Suppressor macrophage treated with lipopolysaccharide for 1 hour (primary cell): Measurements from ENCODE around the gene NFIA.
A peak's percentile ranks its signal among the peaks of the same experiment; 100 is the strongest.

ENCODE experiments used
- DNase-seq, 3 donors: peaks; one replicate each; pipeline ENCODE4 v3.0.0-alpha.2; 2020 to 2022

Gene NFIA

DNA sequence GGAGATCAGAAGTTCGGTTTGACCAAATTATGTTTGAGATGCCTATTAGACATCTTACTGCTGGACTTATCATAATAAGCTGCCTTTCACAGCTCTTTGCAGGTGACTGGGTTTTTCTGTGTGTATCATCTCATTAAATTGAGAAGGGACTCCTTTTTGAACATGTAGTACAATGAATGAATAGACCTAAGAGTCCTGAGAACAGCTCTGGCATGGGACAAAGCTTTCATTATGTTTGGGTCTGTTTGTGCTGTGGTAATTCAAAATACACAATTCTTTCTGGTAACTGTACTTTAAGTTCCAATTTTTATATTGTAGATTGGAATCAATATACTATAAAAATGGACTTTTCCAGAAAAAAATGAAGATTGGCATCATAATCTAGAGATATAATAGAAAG lies 330.2 kb downstream of the NFIA start:
- DNase-seq: no peak

DNA sequence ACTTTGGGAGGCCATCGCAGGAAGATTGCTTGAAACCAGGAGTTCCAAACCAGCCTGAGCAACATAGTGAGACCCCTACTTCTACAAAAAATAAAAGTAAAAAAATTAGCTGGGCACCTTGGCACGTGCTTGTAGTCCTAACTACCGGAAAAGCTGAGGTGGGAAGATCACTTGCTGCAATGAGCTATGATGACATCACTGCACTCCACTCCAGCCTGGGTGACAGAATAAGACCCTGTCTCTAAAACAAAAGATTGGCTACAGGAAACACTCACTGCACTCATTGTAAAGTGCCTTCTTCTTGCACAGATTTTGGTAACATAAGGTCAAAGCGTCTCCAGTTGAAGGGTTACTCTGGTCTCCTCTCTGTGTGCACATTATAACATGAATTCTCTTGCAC lies 336.8 kb downstream of the NFIA start:
- DNase-seq: no peak

DNA sequence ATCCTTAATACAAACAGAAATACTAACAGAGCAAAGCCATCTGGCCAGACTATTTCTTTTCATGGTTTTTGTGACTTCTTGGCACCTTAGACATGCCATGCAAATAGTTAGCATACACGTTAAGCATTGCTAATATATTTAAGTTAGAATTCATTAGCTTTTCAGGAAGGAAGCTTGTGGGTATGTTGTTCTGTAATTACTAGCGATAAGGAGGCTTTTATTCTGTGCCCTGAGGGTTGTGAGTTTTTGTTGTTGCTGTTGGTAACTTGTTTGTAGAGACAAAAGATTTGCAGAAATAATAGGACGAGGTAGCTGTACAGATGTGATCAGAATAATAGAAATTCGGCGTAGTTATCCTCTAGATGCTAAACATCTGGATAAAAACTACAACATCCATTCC lies 337.3 kb downstream of the NFIA start:
- DNase-seq: no peak

DNA sequence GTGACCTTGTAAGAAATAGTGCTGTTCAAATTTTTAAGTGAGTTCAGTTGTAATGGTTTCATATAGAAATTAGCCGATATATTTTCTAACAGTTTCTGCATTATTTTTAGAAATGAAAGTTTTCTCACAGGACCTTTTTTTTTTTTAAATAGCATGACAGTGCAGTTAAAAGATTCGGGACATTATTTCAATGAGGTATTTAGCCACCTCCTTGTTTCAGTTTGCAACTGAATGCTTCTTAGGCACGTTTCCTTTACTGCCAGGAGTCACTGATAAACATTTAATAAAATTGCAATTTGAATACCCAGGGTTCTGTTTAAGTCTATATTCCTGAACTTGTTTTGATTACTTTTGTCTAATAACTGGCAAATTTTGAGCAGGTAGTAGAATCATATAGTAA lies 337.9 kb downstream of the NFIA start:
- no peak for DNase-seq

DNA sequence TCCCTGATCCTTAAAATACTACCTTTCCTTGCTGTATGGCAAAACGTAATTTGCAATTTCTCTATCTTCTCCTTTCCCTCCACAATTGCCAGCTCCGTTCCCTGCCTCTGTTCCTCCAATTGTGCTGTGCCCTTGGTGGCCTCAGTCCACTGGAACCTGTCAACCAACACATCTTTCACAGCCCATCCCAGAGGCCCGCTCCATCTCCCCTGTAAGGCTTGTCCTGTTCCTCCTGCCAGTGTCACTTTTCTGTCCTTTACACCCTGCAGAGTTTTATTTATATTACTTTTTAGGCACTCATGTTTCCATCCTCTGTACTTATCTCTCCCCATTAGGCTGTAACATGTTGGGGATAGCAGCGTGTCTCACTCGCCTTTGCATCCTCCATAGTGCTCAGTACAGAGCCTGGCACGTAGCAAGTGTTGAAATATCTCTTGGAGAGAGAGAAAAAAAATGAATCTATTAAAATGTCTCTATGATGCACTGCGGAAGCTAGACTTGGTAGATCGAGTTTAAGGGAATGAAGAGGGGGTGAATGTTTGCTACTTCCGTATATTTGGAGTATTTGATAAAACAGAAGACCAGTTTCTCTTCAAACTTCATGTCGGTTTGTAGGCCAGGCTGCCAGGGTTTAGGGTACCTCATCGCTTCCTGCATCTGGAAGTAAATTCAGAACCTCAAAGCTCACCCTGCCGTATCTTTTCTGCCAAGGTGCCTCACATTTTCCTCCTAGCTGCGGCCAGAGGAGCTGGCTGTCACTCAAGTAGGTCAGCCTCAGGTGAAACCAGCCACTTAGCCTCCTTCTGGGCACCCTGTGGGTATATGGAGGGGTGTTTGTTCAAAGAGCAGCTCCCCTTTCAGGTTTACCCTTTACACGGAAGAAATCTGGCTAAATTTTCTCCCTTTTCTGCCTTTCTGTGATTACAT lies 338.8 kb downstream of the NFIA start:
- no peak for DNase-seq

DNA sequence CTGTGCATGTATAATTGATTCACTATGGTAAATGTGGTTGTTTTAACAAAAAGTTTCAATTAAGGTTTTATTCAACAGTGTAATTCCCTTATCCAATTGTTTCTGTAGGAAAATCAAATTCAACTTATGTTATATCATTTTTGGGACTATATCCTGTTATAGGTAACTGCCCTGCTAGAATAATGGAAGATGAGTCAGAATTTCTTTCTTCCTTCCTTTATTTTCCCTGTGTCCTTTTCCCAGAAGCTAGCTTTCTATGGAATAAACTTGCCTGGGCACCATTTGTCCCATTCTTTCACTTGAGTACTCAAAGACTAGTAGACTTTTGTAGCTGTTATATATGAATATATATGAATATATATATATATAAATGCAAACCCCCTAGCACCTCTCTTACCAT lies 341.3 kb downstream of the NFIA start:
- DNase-seq: no peak

DNA sequence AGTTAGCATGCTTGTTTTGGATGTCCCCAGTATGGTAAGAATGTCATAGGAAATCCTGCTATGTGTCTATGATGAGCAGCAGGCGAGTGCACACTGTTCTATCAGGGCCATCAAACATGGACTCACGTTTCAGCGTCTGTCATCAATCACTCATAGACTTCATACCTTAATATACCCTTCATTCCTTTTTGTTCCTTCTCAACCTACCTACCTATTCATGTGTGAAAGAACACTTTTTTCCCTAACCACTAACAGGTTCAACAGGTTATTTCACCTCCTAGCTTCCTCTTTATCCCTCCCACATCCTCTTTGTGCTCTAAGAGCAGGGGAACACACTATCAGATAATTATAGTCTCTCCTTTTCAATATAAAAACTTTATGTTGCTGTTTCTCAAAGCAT lies 342.0 kb downstream of the NFIA start:
- DNase-seq: no peak

DNA sequence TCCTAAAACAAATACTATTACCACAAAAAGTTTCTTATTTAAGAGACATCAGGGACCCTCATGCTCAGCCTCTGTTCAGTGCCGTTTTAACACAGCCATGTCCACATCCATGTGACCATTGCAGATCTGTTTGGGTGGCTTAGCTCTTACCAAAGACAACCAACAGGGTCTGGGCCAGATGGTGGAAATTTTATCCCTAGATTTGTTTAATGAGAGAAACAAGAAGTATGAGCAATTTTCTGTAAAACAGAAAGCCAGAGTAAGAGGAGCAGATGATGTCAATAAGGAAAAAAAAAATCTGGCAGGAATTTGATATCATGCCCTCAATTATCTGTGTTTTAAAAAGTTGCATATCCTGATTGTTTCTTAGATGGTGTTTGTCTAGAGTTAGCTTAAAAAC lies 342.7 kb downstream of the NFIA start:
- DNase-seq: no peak

DNA sequence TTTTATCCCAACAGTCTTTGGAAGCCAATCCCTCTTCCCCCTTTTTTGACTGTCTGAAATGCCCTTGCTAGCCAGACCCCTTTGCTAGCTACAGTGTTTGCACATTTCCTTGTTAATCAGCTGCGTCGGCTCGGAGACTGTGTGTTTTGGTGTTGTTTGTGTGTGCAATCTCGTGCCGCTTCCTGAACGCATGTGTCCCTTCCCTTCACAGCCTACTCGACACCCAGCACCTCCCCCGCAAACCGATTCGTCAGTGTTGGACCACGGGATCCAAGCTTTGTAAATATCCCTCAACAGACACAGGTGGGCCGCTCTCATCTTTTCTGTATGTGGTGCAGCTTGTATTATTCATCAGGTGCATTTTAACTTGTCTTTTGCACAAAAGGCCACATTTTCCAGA lies 343.9 kb downstream of the NFIA start:
- no peak for DNase-seq

DNA sequence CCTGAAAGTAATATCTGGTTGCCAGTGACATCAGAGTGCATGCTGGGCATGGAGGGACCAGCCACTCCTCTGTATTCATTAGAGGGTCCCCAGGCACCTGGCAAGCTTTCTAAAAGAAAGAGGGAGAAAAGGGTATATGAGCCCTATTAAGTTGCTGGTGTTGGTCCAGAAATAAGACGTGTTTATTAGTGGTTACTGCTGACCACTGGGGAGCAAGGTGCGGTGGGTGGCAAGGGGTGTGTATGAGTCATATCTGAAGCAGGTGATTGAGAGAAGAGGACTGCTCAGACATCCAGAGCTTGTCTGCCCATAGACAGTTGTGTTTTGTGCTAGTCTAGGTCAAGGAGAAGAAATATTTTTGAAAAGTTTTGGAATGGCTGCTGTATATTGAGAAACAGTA lies 344.5 kb downstream of the NFIA start:
- no peak for DNase-seq

DNA sequence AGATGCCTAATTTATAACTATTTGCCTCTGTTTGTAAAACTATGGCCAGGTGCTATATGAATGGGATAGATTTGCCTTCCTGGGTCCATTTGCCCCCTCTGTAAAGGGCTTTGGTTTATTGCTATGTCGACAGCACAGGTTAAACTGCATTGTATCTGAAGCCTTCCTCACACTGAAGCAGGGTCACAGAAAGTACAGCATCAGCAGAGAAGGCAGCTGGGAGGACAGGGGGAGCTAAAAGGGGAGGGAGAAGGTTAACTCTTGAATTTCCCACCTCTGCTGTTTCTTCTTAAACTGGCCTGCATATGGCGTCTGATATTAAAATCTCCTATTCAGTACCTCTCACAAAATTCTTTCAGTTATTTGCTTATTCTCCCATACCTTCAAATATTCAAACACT lies 345.1 kb downstream of the NFIA start:
- DNase-seq: no peak

DNA sequence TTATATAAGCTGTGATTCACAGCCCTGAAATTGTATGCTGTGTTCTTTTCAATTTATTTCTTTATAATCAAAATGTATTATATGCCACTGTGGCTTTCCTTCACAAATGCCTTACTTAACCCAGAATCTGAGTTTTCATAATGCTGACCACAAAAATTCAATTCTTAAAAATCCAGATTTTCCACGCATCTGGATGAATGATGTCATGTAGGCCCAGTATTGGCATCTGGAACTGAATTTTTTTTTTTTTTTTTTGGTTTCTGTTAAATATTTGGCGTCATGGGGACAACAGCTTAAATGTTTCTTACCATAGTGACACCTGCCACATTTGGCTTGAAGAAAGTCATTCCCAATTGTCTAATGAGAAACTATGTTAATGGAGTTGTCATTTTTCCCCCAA lies 345.8 kb downstream of the NFIA start:
- DNase-seq: no peak

DNA sequence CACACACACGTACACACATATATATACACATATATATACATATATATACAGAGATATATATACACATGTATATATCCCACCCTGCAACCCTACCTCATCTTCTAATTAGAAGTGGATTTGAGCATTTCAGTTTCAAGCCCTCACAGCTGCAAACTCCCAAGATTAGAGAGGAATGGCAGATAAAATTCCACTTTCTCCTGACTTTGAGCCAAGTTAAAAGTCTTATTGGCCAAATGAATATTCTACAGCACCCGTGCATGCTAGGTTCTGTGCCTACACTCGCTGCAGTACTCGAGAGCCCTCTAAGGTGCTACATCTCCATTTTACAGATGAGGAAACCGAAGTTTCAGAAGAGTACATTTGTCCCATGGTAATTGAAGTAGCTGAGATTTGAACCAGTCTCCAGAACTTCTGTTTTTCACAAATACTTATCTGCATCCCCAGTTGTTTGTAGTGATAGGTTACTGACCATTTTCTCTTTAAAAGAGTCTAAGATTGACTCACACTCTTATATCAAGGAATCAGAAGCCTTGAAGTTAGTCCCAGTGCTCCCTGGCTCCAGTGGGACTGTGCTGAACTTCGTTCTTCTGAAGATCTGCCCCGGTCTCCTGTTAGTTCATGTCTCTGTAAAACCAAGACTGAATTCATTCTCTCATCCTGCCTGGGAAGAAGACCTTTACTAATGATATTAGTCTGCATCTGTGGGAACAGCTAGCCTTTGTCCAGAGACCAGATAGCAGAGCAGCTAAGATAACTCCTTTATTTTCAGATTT lies 350.4 kb downstream of the NFIA start:
- DNase-seq: no peak

DNA sequence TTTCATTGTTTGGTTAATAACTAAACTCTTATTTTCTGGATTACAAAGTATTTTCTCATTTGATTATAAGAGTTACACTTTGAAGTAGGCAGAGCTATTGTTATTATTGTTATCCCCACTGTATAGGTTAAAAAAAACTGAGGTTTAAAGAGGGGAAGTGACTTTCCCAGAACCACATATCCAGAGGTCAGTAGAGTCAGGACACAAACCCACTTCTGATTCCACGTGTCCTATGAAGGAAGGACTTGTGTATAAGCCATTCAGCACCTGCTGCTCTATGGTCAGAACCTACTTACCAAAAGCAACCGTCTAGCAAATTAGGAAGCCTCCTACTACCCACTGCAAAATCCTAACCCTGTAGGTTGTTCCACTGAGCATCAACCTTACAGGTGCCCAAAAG lies 351.3 kb downstream of the NFIA start:
- no peak for DNase-seq

DNA sequence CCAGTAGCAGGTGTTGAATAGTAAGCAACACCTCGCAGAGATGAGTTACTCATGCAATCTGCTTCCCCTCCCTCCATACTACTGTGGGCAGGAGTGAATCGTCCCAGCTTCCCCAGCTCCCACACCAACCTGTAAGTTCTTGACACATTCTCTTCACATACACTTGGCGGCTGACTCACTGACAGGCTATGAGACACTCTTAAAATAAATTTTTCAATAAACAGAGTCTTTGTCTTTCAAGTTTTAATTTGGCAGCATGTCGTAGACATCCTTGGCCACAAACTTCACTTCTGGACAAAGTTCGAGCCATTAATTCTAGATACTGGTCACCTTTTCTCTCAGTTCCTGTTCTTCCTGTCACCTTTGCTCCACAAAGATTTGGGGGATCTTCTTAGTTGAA lies 351.9 kb downstream of the NFIA start:
- peak in 1 of 3 donors; percentile 4 for DNase-seq

DNA sequence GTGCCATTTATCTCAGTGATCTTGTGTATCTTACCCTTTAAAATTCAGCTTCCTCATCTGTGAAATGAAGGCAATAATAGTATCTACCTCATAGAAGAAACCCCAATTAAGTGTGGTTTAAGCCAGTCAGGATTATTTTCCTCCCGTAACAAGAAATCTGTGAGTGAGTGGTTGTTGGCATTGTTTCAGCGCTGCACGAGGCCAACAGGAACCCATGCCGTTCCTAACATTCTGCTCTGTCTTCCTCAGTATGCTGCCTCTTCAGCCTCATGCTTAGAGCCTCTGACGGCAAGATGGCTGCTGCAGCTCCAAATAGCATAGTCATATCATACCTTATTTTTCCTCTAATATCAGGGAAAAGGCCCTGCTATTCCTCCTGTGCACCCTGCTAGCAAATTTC lies 352.9 kb downstream of the NFIA start:
- no peak for DNase-seq

DNA sequence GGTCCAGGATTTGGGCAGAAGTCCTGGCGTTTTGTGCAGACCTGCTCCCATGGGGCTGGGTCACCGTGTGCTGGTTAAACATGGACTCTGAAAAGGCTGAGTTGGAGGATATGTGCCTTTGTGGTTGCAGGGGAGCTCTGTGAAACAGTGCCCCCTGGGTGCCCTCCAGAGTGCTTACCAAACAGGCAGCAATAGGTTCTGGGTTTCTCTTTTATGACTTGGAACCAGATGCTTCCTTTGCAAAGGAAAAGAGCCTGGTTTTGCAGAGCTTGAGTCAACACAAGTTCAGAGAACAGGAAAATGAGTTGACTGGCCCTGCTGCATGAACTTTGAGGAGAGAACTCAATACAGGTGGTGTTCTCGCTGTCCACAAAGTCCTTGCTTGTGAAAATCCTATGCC lies 353.7 kb downstream of the NFIA start:
- DNase-seq: no peak

DNA sequence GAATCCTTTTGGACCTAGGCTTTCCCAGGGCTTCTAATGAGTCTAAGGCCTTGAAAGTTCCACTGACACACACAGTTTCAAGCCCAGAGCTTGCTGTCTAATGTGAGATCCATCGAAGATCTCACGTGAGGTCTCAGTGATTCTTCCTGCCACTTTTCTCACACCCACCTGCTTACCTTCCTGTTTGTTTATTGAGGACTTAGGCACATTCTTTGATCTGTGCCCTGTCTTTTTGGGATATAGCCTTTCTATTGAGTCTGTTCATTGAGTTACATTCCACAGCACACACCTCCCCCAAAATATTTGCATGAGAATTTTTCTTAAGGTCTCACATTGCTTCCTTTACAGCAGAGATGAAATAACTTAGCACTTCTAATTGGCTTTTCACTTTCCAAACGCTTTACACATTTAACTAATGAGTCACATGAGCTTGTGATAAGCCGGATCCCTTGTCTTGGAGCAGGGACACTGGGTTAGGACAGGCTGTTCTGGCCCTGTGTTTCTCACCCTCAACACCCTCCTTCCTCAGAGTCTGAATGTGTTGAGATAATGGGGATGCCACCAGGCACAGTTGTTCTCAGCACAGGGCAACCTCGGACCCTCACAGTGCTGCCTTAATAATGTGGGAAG lies 354.2 kb downstream of the NFIA start:
- no peak for DNase-seq

DNA sequence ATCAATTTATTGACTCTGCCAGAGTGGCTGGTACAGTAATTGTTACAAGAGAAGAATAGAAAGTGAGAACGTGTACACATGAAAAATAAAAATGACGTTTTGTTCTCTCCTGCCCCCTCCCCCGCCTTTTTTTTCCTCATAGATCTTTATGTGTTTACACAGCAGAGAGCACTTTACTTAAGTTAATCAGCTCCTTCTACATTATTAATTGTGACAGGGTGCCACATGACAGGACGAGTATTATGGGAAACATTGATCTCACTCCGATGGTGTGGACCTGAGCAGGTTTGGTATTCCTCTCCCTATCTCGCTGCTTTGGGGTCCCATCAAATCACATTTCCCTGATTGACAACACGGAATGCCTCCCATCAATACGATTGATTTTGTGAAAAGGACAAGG lies 356.9 kb downstream of the NFIA start:
- no peak for DNase-seq

DNA sequence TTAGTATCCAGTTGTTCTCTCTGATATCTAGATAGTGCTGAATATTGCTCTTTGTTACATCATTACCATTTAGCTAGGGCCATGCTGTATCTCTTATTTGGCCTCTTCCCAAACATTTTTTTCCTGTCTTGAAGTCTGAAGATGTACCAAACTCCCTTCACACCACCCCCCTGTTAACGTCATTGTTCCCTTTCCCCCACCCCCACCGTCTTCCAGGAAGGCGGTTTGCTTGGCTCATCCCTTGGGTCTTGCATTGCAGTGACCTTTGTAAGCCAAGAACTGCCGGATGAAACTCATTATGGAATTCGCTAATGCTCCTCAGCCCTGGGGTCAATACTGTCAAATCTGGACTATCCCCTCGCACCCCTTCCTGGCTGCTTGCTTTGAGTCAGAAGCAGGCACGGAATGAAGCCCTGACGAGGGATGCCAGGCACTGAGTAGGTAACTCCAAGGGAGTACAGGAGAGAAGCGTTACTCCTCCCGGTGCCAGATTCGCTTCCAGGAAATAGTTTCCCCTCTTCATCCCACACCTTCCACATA lies 359.4 kb downstream of the NFIA start:
- DNase-seq: no peak

DNA sequence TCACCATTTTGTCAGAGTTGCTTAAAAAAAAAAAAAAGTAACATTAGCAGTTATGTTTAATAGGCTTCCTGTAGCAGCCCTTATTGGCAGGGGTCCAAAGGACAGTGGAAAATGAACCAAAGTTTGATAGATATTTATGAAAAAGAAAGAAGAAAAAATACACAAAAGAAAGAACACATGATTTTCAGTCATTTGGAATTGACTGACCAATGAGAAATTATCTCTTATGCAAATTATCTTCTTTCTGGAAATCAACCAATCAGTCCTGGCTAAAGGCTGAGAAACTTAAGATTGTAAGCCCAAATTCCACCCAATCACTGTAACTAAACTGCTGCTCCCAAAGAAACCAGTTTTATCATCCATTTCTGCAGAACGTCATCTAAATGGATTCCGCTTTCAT lies 360.2 kb downstream of the NFIA start:
- no peak for DNase-seq

DNA sequence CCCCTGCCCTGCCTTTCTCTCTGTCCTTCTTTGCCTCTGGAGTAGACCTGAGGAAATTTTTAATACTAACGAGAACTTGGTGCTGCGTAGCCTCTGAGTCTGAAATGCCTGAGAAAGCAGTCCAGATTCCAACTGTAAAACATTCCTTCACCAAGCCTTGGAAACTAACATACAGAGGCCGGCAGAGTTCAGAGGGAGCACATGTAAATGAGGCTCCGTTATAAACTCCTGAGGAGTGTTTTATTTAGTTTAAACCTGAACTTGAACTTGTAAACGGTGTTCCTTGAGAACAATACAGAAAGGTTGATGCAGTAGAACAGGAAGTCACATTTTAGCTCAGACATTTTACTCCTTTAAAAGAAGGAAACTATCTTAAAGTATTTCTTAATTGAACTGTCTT lies 361.9 kb downstream of the NFIA start:
- no peak for DNase-seq

DNA sequence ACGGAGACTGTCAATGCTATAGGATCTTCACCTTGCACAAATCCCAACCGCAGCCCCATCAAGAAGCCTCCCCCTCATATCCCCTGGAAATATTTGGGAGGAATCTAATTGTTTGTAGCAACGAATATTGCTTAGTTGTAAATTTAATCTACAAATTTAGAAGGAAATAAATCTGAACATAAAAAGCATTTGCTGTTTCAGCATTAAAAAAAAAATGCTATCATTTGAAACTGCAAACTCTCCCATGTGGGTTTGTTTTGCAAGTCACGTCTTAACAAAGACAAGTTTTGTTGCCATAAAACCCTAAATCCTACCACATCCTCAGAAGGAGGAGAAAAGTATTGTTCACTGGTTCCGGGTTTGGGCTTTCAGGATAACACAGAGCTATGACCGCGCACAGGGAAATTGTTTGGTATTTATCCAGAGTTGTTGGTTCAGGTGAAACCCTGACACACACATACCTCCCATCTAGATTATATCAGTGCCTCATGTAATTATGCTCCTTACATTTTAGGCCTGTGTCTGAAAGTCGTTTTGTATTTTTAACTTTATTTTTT lies 363.0 kb downstream of the NFIA start:
- DNase-seq: no peak
